Natural killer cell (primary cell): Measurements from ENCODE around the gene HS3ST3B1. TPM values are rescaled to one million over a fixed set of nuclear protein-coding genes. Genes with fewer than 3 reads are reported as not detected.

Source experiments
- ATAC-seq, 3 donors: fragments of 150-1000 bp in 2 of 3; fragments of 200-7000 bp in 1 of 3; cut with Tn5 transposase; 1 replicate in 1 of 3; 2 replicates in 2 of 3; pipeline ENCODE4 v1.10.0; 2021; ENCODE audit warnings: mild to moderate bottlenecking in 2 of 3, moderate library complexity in 2 of 3
- DNase-seq, 2 donors: peaks; one replicate each; pipeline versions ENCODE4 v3.0.0 to v3.0.0-alpha.2; 2013 to 2021; ENCODE audit warnings: mixed read lengths in 1 of 2
- H3K27ac ChIP-seq: one replicate; pipeline ENCODE4 v1.5.1; 2013; ENCODE audit warnings: mild to moderate bottlenecking, low read length
- H3K27me3 ChIP-seq: one replicate; pipeline ENCODE4 v1.6.1; 2013; ENCODE audit warnings: low read length; ENCODE audit not compliant: control insufficient read depth, insufficient read depth
- H3K36me3 ChIP-seq: one replicate; pipeline ENCODE4 v1.6.1; 2013; ENCODE audit warnings: low read length; ENCODE audit not compliant: control insufficient read depth, insufficient read depth
- H3K4me1 ChIP-seq: one replicate; pipeline ENCODE4 v1.6.1; 2013; ENCODE audit warnings: low read length; ENCODE audit not compliant: control insufficient read depth, insufficient read depth
- H3K4me3 ChIP-seq: one replicate; pipeline ENCODE4 v1.5.1; 2013; ENCODE audit warnings: low read length
- H3K9me3 ChIP-seq: one replicate; pipeline ENCODE4 v1.6.1; 2013; ENCODE audit warnings: low read length; ENCODE audit not compliant: control insufficient read depth, insufficient read depth
- H3K27ac Mint-ChIP-seq, 2 donors: one replicate each; pipeline ENCODE4 v1.8.0; 2022; ENCODE audit warnings: mild to moderate bottlenecking in 2 of 2, mixed read lengths in 2 of 2, moderate library complexity in 1 of 2
- H3K27me3 Mint-ChIP-seq, 2 donors: one replicate each; pipeline ENCODE4 v1.8.0; 2022; ENCODE audit warnings: low read depth in 2 of 2, mixed read lengths in 2 of 2
- H3K36me3 Mint-ChIP-seq: one replicate; pipeline ENCODE4 v1.8.0; 2022; ENCODE audit warnings: mixed read lengths
- H3K4me1 Mint-ChIP-seq, 2 donors: one replicate each; pipeline ENCODE4 v1.8.0; 2022; ENCODE audit warnings: mixed read lengths in 2 of 2
- H3K4me3 Mint-ChIP-seq: one replicate; pipeline ENCODE4 v1.8.0; 2022; ENCODE audit warnings: mild to moderate bottlenecking, moderate library complexity, mixed read lengths
- H3K9me3 Mint-ChIP-seq, 2 donors: one replicate each; pipeline ENCODE4 v1.8.0; 2022; ENCODE audit warnings: mixed read lengths in 2 of 2
- CTCF ChIP-seq: fragments of 200-600 bp; IDR thresholded peaks from one replicate; pipeline ENCODE4 v1.8.0; 2022; ENCODE audit warnings: antibody characterized with exemption
- WGBS: methylation state at CpG from one replicate; pipeline ENCODE4 v1.1.7; 2013; ENCODE audit warnings: missing lambda C conversion rate; ENCODE audit not compliant: insufficient coverage; 5-methylcytosine and 5-hydroxymethylcytosine counted together
- intact Hi-C: fragments of 100-400 bp; cut with micrococcal nuclease; formaldehyde crosslinking; loops from one replicate; pipeline ENCODE4 v1.14.2; 2022
- total RNA-seq, 4 donors: library from RNA; stranded (reverse); fragments of 120-200 nt in 1 of 4; gene quantifications; one replicate each; pipeline versions ENCODE4 v1.2.3 to v1.2.4, GENCODE V29; 2013 to 2022

The HS3ST3B1 gene
- total RNA-seq, 3 donors from 2014 or later (not counting 1 experiment from before 2014, with no cell fraction given): 14.1 to 18.6 (median 17.1) TPM

- WGBS: 34% methylated on average over 4 of the region's 4 CpGs
- Mint-ChIP-seq H3K4me1 (peaks cover 82 to 84% of the 10 kb centered on the region in 2 donors), H3K27ac (peak overlapping the region; percentile 61 to 75), H3K9me3 (no peaks in the 10 kb centered on the region), H3K4me3 (peak overlapping the region; percentile 47), H3K36me3 (no peaks in the 10 kb centered on the region), H3K27me3 (no peaks in the 10 kb centered on the region)
- Histone ChIP-seq H3K4me1 (peaks cover 36% of the 10 kb centered on the region), H3K4me3 (no peak overlapping the region), H3K27me3 (no peaks in the 10 kb centered on the region), H3K36me3 (no peaks in the 10 kb centered on the region), H3K9me3 (no peaks in the 10 kb centered on the region), H3K27ac (no peak overlapping the region)
- TF ChIP-seq CTCF: no peak
- intact Hi-C loops: no loop called here
- DNase-seq: peak in 1 of 2 donors; percentile 30
- peak in 2 of 3 donors; percentile 21 to 47 for ATAC-seq
Observed at GRCh38 chr17:14318918-14319205, 18.0 kb downstream of the HS3ST3B1 start.

GRCh38 chr17:14320098-14320497 is 19.2 kb downstream of the HS3ST3B1 start:
- no peaks in the 10 kb centered on the region for H3K9me3 Mint-ChIP-seq
- no peaks in the 10 kb centered on the region for H3K27me3 ChIP-seq
- no peak for TF ChIP-seq CTCF
- H3K27ac ChIP-seq: no peak overlapping the region
- intact Hi-C loops: no loop called here
- no peaks in the 10 kb centered on the region for H3K9me3 ChIP-seq
- DNase-seq (no peak), ATAC-seq (no peak)
- 95% methylated on average over 4 of the region's 4 CpGs for WGBS
- no peaks in the 10 kb centered on the region for H3K36me3 ChIP-seq
- H3K4me1 Mint-ChIP-seq: peaks cover 85 to 88% of the 10 kb centered on the region in 2 donors
- H3K4me1 ChIP-seq: peaks cover 36% of the 10 kb centered on the region
- H3K27me3 Mint-ChIP-seq: no peaks in the 10 kb centered on the region
- H3K4me3 Mint-ChIP-seq: no peak overlapping the region
- no peaks in the 10 kb centered on the region for H3K36me3 Mint-ChIP-seq
- no peak overlapping the region for H3K4me3 ChIP-seq
- H3K27ac Mint-ChIP-seq: peak overlapping the region; percentile 61 to 75

DNA sequence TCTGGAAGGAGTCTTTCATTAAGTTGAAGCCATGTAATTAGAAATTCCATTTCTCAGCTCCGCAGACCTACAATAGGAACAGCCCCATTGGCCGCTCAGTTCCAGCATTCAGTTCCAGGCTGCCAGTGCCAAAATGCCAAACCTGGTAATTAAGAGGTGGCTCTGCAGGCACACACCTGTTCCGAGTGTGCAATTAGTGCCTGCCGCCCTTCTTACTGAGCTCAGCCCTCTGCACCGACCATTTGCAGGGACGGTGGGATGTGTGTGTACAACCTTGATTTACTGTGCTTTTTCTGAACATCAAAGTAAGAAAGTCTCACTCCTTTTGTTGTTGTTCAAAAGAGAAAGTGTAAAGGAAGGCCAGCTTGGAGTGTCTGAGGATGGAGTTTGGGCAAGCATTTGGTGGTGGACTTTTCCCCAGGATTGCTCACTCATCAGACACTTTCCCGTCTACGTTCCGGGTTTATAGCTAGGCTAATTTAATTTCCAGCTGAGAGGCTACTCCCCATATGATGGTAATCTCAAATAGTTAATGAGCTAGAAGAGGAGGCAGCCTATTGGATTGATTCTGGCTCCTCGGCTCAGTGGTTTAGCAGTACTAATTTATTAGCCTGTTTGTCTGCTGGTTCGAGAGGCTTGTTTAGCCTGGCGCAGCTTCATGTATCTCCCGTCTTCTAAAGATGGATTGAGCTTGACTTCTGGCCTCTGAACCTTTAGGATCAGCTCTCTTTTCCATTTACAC is 20.0 kb downstream of the HS3ST3B1 start:
- Mint-ChIP-seq H3K36me3 (no peaks in the 10 kb centered on the region), H3K4me3 (no peak overlapping the region), H3K27me3 (no peaks in the 10 kb centered on the region), H3K4me1 (peaks cover 81 to 89% of the 10 kb centered on the region in 2 donors), H3K27ac (peak overlapping the region in 1 of 2 donors; percentile 20), H3K9me3 (no peaks in the 10 kb centered on the region)
- ATAC-seq (no peak), DNase-seq (no peak)
- no peak overlapping the region for H3K27ac ChIP-seq
- H3K27me3 ChIP-seq: no peaks in the 10 kb centered on the region
- intact Hi-C loops: no loop called here
- WGBS: 93% methylated on average over 12 of the region's 13 CpGs
- H3K9me3 ChIP-seq: no peaks in the 10 kb centered on the region
- peaks cover 35% of the 10 kb centered on the region for H3K4me1 ChIP-seq
- no peaks in the 10 kb centered on the region for H3K36me3 ChIP-seq
- no peak overlapping the region for H3K4me3 ChIP-seq
- no peak for TF ChIP-seq CTCF

DNA sequence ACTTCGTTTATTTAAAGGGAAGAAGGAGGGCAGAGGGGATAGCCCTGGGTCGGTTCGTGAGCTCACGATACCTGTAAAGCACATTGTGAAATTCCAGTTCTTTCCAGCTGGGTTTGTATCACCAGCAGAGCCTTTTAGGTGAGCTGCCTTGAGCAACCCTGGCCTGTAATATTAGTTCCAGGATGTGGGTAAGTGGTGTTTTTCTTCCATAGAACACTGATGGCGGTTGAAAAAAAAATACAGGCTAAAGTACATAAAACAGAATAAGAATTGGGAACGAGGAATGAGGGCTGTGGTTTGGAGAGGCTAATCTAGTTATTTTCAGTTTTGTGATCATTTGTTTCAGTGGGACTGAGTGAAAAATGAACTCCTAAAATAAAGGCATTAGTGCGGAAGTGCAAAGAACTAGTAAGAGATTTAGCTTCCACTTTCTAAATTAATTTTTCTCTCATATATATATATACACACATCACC is 20.6 kb downstream of the HS3ST3B1 start:
- Histone ChIP-seq H3K36me3 (no peaks in the 10 kb centered on the region), H3K27me3 (no peaks in the 10 kb centered on the region), H3K4me3 (no peak overlapping the region), H3K9me3 (no peaks in the 10 kb centered on the region), H3K4me1 (peaks cover 29% of the 10 kb centered on the region), H3K27ac (no peak overlapping the region)
- no peaks in the 10 kb centered on the region for H3K36me3 Mint-ChIP-seq
- peak overlapping the region in 1 of 2 donors; percentile 20 for H3K27ac Mint-ChIP-seq
- H3K4me1 Mint-ChIP-seq: peaks cover 77 to 86% of the 10 kb centered on the region in 2 donors
- ATAC-seq (no peak), DNase-seq (no peak)
- no peak for TF ChIP-seq CTCF
- no peaks in the 10 kb centered on the region for H3K27me3 Mint-ChIP-seq
- 70% methylated on average over 5 of the region's 7 CpGs for WGBS
- H3K9me3 Mint-ChIP-seq: no peaks in the 10 kb centered on the region
- no peak overlapping the region for H3K4me3 Mint-ChIP-seq
- intact Hi-C loops: no loop called here
